ENCODE data around the gene IKBKE.

Gene IKBKE

DNA sequence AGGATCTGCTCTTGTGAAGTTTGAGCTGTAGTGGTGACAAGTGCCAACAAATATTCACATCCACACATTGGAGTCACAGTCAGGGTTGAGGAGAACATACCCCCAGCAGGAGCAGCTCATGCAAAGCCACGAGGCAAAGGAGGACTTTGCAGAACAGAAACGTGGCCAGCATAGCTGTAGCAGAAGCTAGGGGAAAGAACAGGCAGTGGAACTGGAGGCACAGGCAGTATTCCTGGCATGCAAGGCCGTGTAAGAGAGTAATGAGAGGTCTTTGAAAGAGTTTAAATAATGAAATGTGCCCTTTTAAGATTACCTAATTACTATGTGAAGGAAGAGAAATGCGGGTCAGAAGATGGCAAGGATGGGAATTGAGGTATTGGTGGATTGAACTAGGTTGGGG lies 40.9 kb upstream of the IKBKE start:
- no peak overlapping the region for H3K4me2 ChIP-seq (ENCODE audit: low read length)
- H4K8ac ChIP-seq (ENCODE audit: low read depth, low read length) = no peak overlapping the region
- no peaks in the 10 kb centered on the region for H3K79me2 ChIP-seq (ENCODE audit: control insufficient read depth, insufficient read depth, low read length, poor library complexity)
- no peak overlapping the region for H3K4me3 ChIP-seq (ENCODE audit: low read depth, low read length)
- peak; percentile 56 to 72 for DNase-seq
- no peak overlapping the region for H3K18ac ChIP-seq (ENCODE audit: low read length)
- H3K14ac ChIP-seq (ENCODE audit: low read length) = no peak overlapping the region
- no peak overlapping the region for H2BK120ac ChIP-seq (ENCODE audit: insufficient read depth, low read length, poor library complexity)
- no peak overlapping the region for H3K27ac ChIP-seq (ENCODE audit: low read depth, low read length)
- no peak overlapping the region for H4K91ac ChIP-seq (ENCODE audit: low read depth, low read length)
- no peaks in the 10 kb centered on the region for H3K4me1 ChIP-seq (ENCODE audit: control insufficient read depth in 1 of 2, insufficient read depth in 2 of 2, low read length in 2 of 2)
- no peak overlapping the region for H2BK5ac ChIP-seq (ENCODE audit: low read depth, low read length, poor library complexity)
- WGBS (ENCODE audit: extremely low coverage, insufficient coverage, insufficient read length) = 100% methylated on average over 1 of the region's 4 CpGs
- no peak overlapping the region for H3K9ac ChIP-seq (ENCODE audit: low read length)
- H4K12ac ChIP-seq (ENCODE audit: low read depth, low read length) = no peak overlapping the region
- H2BK12ac ChIP-seq (ENCODE audit: low read length) = no peak overlapping the region
- no peaks in the 10 kb centered on the region for H3K79me1 ChIP-seq (ENCODE audit: low read length)
- H2AFZ ChIP-seq (ENCODE audit: insufficient read depth, low read length, poor library complexity) = no peak overlapping the region
- H2AK5ac ChIP-seq (ENCODE audit: low read length) = no peak overlapping the region
- no peaks in the 10 kb centered on the region for H3K9me3 ChIP-seq (ENCODE audit: insufficient read depth, low read depth, low read length)
- no peak overlapping the region for H3K23ac ChIP-seq (ENCODE audit: low read length)
- no peaks in the 10 kb centered on the region for H3K27me3 ChIP-seq (ENCODE audit: insufficient read depth, low read length)
- H3K36me3 ChIP-seq (ENCODE audit: control insufficient read depth in 1 of 2, insufficient read depth in 2 of 2, low read length in 2 of 2) = peaks cover 8 to 22% of the 10 kb centered on the region in 2 experiments
- H3K4ac ChIP-seq (ENCODE audit: low read depth, low read length) = no peak overlapping the region

DNA sequence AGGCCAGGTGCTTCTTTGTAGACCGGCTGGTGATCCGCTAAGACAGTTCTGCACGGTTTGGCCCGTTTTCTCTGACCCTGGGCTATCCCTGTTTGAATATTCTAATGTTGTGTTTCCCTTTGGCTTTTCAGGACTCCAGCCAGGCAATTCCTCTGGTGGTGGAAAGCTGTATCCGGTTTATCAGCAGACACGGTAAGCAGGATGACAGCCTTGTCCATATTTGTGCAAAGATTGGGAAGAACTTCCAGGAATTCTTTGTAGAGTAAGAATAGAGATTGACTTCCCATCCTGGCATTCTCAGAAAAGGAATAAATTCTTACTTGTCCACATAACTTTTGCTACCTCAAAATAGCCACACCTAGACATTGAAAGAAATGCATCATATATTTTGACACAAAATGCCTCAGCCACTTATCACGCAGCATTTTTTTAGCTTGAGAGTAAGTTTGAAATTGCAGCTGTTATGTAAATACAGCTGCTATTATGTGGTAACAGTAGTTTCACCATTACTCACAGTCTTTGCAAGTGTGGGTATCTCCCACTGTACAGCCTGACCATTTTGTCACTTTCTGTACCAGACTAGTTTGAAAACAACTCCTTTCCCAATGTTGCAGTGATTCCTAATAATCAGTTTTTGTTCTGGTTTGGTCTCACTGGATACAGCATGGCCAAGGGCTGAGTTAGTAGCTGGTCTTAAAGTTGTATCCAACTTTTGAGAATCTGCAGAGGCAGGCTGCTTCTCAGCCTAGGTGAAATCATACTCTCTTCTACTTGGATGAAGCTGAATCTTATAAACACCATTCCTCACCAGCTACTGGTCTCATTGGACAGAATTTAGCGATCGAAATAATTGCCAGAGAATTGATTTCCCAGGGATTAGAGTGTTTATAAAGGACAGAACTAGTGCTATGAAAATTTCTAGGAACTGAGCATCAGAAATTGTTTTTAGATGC lies 40.0 kb upstream of the IKBKE start:
- Histone ChIP-seq H2BK5ac (ENCODE audit: low read depth, low read length, poor library complexity) (no peak overlapping the region), H3K4me3 (ENCODE audit: low read depth, low read length) (no peak overlapping the region), H4K91ac (ENCODE audit: low read depth, low read length) (no peak overlapping the region), H3K79me2 (ENCODE audit: control insufficient read depth, insufficient read depth, low read length, poor library complexity) (no peaks in the 10 kb centered on the region), H3K4me2 (ENCODE audit: low read length) (no peak overlapping the region), H3K36me3 (ENCODE audit: control insufficient read depth in 1 of 2, insufficient read depth in 2 of 2, low read length in 2 of 2) (peaks cover 7 to 24% of the 10 kb centered on the region in 2 experiments), H3K23ac (ENCODE audit: low read length) (no peak overlapping the region), H3K9me3 (ENCODE audit: insufficient read depth, low read depth, low read length) (peaks cover under 1% of the 10 kb centered on the region), H3K9ac (ENCODE audit: low read length) (no peak overlapping the region), H3K14ac (ENCODE audit: low read length) (no peak overlapping the region), H4K12ac (ENCODE audit: low read depth, low read length) (no peak overlapping the region), H3K4ac (ENCODE audit: low read depth, low read length) (no peak overlapping the region), H3K79me1 (ENCODE audit: low read length) (no peaks in the 10 kb centered on the region), H2BK120ac (ENCODE audit: insufficient read depth, low read length, poor library complexity) (no peak overlapping the region), H3K27ac (ENCODE audit: low read depth, low read length) (no peak overlapping the region), H3K27me3 (ENCODE audit: insufficient read depth, low read length) (no peaks in the 10 kb centered on the region), H2AK5ac (ENCODE audit: low read length) (no peak overlapping the region), H2AFZ (ENCODE audit: insufficient read depth, low read length, poor library complexity) (no peak overlapping the region), H2BK12ac (ENCODE audit: low read length) (no peak overlapping the region), H4K8ac (ENCODE audit: low read depth, low read length) (no peak overlapping the region), H3K18ac (ENCODE audit: low read length) (no peak overlapping the region), H3K4me1 (ENCODE audit: control insufficient read depth in 1 of 2, insufficient read depth in 2 of 2, low read length in 2 of 2) (no peaks in the 10 kb centered on the region)
- no CpG with 5 or more reads among the region's 9 CpGs for WGBS (ENCODE audit: extremely low coverage, insufficient coverage, insufficient read length)
- peak; percentile 71 to 95 for DNase-seq

DNA sequence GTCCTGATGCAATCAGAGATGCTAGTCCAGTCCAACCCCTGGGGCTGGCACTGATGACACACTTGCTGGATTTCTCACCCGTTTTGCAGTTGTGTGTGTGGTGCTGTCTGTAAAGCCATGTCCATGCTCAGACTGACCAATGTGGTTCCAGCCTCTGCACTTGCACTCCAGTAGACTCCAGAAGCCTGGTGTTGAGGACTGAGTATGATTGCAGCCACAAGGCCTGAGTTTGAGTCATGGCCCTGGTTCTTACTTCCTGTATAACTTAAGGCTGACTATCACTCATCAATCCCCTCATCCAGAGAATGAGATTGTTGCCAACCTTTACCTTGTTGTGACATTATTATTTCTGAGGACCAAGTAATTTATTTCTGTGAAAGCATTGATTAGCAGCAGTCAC lies 34.8 kb upstream of the IKBKE start:
- Histone ChIP-seq H4K12ac (ENCODE audit: low read depth, low read length) (no peak overlapping the region), H3K27me3 (ENCODE audit: insufficient read depth, low read length) (no peaks in the 10 kb centered on the region), H3K4me3 (ENCODE audit: low read depth, low read length) (no peak overlapping the region), H3K27ac (ENCODE audit: low read depth, low read length) (no peak overlapping the region), H2BK5ac (ENCODE audit: low read depth, low read length, poor library complexity) (no peak overlapping the region), H4K8ac (ENCODE audit: low read depth, low read length) (no peak overlapping the region), H3K18ac (ENCODE audit: low read length) (no peak overlapping the region), H3K36me3 (ENCODE audit: control insufficient read depth in 1 of 2, insufficient read depth in 2 of 2, low read length in 2 of 2) (peaks cover 18 to 34% of the 10 kb centered on the region in 2 experiments), H3K79me2 (ENCODE audit: control insufficient read depth, insufficient read depth, low read length, poor library complexity) (no peaks in the 10 kb centered on the region), H2BK12ac (ENCODE audit: low read length) (no peak overlapping the region), H3K23ac (ENCODE audit: low read length) (no peak overlapping the region), H2AFZ (ENCODE audit: insufficient read depth, low read length, poor library complexity) (no peak overlapping the region), H3K4me2 (ENCODE audit: low read length) (no peak overlapping the region), H3K4me1 (ENCODE audit: control insufficient read depth in 1 of 2, insufficient read depth in 2 of 2, low read length in 2 of 2) (no peaks in the 10 kb centered on the region), H3K14ac (ENCODE audit: low read length) (no peak overlapping the region), H2AK5ac (ENCODE audit: low read length) (no peak overlapping the region), H3K4ac (ENCODE audit: low read depth, low read length) (no peak overlapping the region), H3K9ac (ENCODE audit: low read length) (no peak overlapping the region), H2BK120ac (ENCODE audit: insufficient read depth, low read length, poor library complexity) (no peak overlapping the region), H4K91ac (ENCODE audit: low read depth, low read length) (no peak overlapping the region), H3K9me3 (ENCODE audit: insufficient read depth, low read depth, low read length) (peaks cover 2% of the 10 kb centered on the region), H3K79me1 (ENCODE audit: low read length) (no peaks in the 10 kb centered on the region)
- no CpG with 5 or more reads among the region's 1 CpG for WGBS (ENCODE audit: extremely low coverage, insufficient coverage, insufficient read length)
- DNase-seq = no peak

DNA sequence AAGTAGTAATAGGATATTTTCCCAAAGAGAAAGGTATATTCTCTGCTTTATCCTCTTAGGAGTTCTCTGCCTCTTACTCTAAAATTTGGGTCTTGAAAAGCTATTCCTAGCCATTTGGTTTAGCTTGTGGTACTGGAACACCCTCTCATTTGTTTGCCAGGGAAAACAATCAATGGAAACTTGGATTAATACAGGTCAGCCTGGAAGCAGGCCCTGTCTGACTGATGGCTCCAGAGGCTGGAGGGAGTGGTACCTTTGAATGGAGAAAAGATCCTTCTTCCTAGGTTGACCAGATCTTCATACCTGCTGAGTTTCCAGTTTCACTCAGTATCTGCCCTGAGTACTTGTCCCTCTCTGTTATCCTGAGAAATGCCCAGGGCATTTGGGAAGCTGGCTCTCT lies 31.7 kb upstream of the IKBKE start:
- H3K27me3 ChIP-seq (ENCODE audit: insufficient read depth, low read length) = no peaks in the 10 kb centered on the region
- H3K36me3 ChIP-seq (ENCODE audit: control insufficient read depth in 1 of 2, insufficient read depth in 2 of 2, low read length in 2 of 2) = peaks cover 24 to 42% of the 10 kb centered on the region in 2 experiments
- no peak overlapping the region for H3K4me3 ChIP-seq (ENCODE audit: low read depth, low read length)
- no peak overlapping the region for H2BK120ac ChIP-seq (ENCODE audit: insufficient read depth, low read length, poor library complexity)
- no peak overlapping the region for H4K91ac ChIP-seq (ENCODE audit: low read depth, low read length)
- H2AFZ ChIP-seq (ENCODE audit: insufficient read depth, low read length, poor library complexity) = no peak overlapping the region
- H2BK5ac ChIP-seq (ENCODE audit: low read depth, low read length, poor library complexity) = no peak overlapping the region
- H3K23ac ChIP-seq (ENCODE audit: low read length) = no peak overlapping the region
- H3K4ac ChIP-seq (ENCODE audit: low read depth, low read length) = no peak overlapping the region
- no peak overlapping the region for H3K4me2 ChIP-seq (ENCODE audit: low read length)
- no peaks in the 10 kb centered on the region for H3K79me2 ChIP-seq (ENCODE audit: control insufficient read depth, insufficient read depth, low read length, poor library complexity)
- H2AK5ac ChIP-seq (ENCODE audit: low read length) = no peak overlapping the region
- H3K18ac ChIP-seq (ENCODE audit: low read length) = no peak overlapping the region
- H4K12ac ChIP-seq (ENCODE audit: low read depth, low read length) = no peak overlapping the region
- no peak overlapping the region for H2BK12ac ChIP-seq (ENCODE audit: low read length)
- no peak overlapping the region for H4K8ac ChIP-seq (ENCODE audit: low read depth, low read length)
- H3K79me1 ChIP-seq (ENCODE audit: low read length) = no peaks in the 10 kb centered on the region
- H3K9ac ChIP-seq (ENCODE audit: low read length) = no peak overlapping the region
- H3K9me3 ChIP-seq (ENCODE audit: insufficient read depth, low read depth, low read length) = peaks cover 2% of the 10 kb centered on the region
- no peak for DNase-seq
- no peaks in the 10 kb centered on the region for H3K4me1 ChIP-seq (ENCODE audit: control insufficient read depth in 1 of 2, insufficient read depth in 2 of 2, low read length in 2 of 2)
- H3K27ac ChIP-seq (ENCODE audit: low read depth, low read length) = no peak overlapping the region
- no peak overlapping the region for H3K14ac ChIP-seq (ENCODE audit: low read length)

Measured in trophoblast cell (in vitro differentiated cells and primary cell).